ENCODE data around the gene HAO2. TPM values are rescaled to one million over a fixed set of nuclear protein-coding genes. Genes with fewer than 3 reads are reported as not detected.

HAO2 gene
- total RNA-seq, 1 experiment from 2014 or later, result 0.13 TPM

DNA sequence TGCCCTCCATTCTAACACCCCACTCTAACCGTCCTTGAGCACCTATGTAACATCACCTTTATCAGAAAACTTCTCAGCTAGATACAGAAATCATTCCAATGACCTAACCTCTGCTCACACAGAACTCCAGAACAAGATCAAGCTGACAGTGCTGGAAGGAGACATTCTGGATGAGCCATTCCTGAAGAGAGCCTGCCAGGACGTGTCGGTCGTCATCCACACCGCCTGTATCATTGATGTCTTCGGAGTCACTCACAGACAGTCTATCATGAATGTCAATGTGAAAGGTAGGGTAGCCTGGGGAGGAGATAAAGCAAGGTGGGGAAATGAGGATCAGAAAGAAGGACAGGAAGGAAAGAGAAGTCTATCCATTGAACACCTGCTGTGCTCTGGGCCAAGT is 74.2 kb downstream of the HAO2 start:
- Histone ChIP-seq H2AFZ (ENCODE audit: low read length) (no peak overlapping the region), H4K8ac (replicated peaks; ENCODE audit: insufficient read length, low read depth, low read length) (no peak overlapping the region), H3T11ph (ENCODE audit: low read length) (no peak overlapping the region), H4K20me1 (ENCODE audit: control insufficient read depth, insufficient read depth, insufficient read length) (no peaks in the 10 kb centered on the region), H2BK5ac (ENCODE audit: insufficient read length, low read length) (no peak overlapping the region), H3K56ac (ENCODE audit: insufficient read length, low read depth, low read length) (no peak overlapping the region), H3K14ac (ENCODE audit: insufficient read depth, low read length) (no peak overlapping the region), H3K4me2 (ENCODE audit: insufficient read depth, insufficient read length, low read length) (no peak overlapping the region), H4K91ac (ENCODE audit: insufficient read length, low read depth, low read length) (no peak overlapping the region), H3K4me1 (ENCODE audit: insufficient read depth, low read length) (no peaks in the 10 kb centered on the region), H2BK15ac (ENCODE audit: low read depth, low read length) (no peak overlapping the region), H3K27me3 (ENCODE audit: insufficient read depth, low read length) (no peaks in the 10 kb centered on the region), H3K18ac (ENCODE audit: insufficient read length, low read depth, low read length) (no peak overlapping the region), H3K9me3 (ENCODE audit: control insufficient read depth, low read depth, low read length) (no peaks in the 10 kb centered on the region), H3K23me2 (ENCODE audit: insufficient read length, low read depth, low read length, poor library complexity, severe bottlenecking) (no peaks in the 10 kb centered on the region), H3K27ac (ENCODE audit: insufficient read length, low read depth, low read length) (no peak overlapping the region), H3K4ac (ENCODE audit: low read depth, low read length) (no peak overlapping the region), H3K79me2 (ENCODE audit: insufficient read depth, low read length) (no peaks in the 10 kb centered on the region), H2BK20ac (ENCODE audit: low read depth, low read length, poor library complexity, severe bottlenecking) (no peak overlapping the region), H3K23ac (ENCODE audit: insufficient read length, low read depth, low read length) (no peak overlapping the region), H2AK5ac (ENCODE audit: insufficient read length, low read length) (no peak overlapping the region), H2BK12ac (ENCODE audit: insufficient read length, low read depth, low read length) (no peak overlapping the region), H4K5ac (ENCODE audit: insufficient read length, low read depth, low read length) (no peak overlapping the region), H3K9ac (ENCODE audit: extremely low read depth, insufficient read length, low read length) (no peak overlapping the region), H2BK120ac (ENCODE audit: low read depth, low read length, poor library complexity, severe bottlenecking) (no peak overlapping the region), H3K79me1 (ENCODE audit: insufficient read depth, low read depth, low read length, poor library complexity, severe bottlenecking) (no peaks in the 10 kb centered on the region)
- DNase-seq, result no peak
- WGBS (ENCODE audit: extremely low coverage, insufficient read length, low lambda C conversion rate), result no CpG with 5 or more reads among the region's 6 CpGs
- Mint-ChIP-seq H3K36me3 (ENCODE audit: insufficient read depth in 1 of 3, low read depth in 3 of 3) (no peaks in the 10 kb centered on the region), H3K9me3 (no peaks in the 10 kb centered on the region), H3K27me3 (ENCODE audit: low read depth) (no peaks in the 10 kb centered on the region), H3K27ac (no peak overlapping the region), H3K4me3 (no peak overlapping the region), H3K4me1 (no peaks in the 10 kb centered on the region)
- TF ChIP-seq, protein P1, sequence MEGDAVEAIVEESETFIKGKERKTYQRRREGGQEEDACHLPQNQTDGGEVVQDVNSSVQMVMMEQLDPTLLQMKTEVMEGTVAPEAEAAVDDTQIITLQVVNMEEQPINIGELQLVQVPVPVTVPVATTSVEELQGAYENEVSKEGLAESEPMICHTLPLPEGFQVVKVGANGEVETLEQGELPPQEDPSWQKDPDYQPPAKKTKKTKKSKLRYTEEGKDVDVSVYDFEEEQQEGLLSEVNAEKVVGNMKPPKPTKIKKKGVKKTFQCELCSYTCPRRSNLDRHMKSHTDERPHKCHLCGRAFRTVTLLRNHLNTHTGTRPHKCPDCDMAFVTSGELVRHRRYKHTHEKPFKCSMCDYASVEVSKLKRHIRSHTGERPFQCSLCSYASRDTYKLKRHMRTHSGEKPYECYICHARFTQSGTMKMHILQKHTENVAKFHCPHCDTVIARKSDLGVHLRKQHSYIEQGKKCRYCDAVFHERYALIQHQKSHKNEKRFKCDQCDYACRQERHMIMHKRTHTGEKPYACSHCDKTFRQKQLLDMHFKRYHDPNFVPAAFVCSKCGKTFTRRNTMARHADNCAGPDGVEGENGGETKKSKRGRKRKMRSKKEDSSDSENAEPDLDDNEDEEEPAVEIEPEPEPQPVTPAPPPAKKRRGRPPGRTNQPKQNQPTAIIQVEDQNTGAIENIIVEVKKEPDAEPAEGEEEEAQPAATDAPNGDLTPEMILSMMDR (conservative IDR thresholded peaks at IDR 0.05), result no peak

Other genes starting within 250 kb of the HAO2 start
- 8.2 and 9.7 TPM in 2 replicates for gene WARS2, start 228.1 kb upstream of the HAO2 start, total RNA-seq (2021)
- gene HSD3B2, start 46.4 kb downstream of the HAO2 start, total RNA-seq (2021), result not detected in 2 replicates
- gene HSD3B1, start 138.4 kb downstream of the HAO2 start, total RNA-seq (2021), result not detected in 2 replicates